HEK293 (cell line): Measurements from ENCODE around the gene CEP104.

Experiments used
- CTCF ChIA-PET: fragments of 350-600 bp; formaldehyde crosslinking; extraction: SDS; loops from one replicate; lab custom pipeline; 2021; ENCODE audit warnings: antibody characterized with exemption; lab: Yijun Ruan, JAX
- POLR2A ChIA-PET: fragments of 300-600 bp; formaldehyde crosslinking; extraction: SDS; loops from one replicate; lab custom pipeline; 2020; ENCODE audit warnings: antibody characterized with exemption, inconsistent platforms; lab: Yijun Ruan, JAX
- H3K27ac ChIP-seq: fragments of 200-500 bp; sonication (Bioruptor generic); 2 replicates; pipeline ENCODE4 v1.5.1; 2014; ENCODE audit warnings: low read depth, low read length, control low read depth, inconsistent platforms; ENCODE audit errors: extremely low read depth
- H3K36me3 ChIP-seq, 2 experiments: fragments of 200-500 bp in 1 of 2; sonication (Bioruptor generic) in 1 of 2; 1 replicate in 1 of 2; 2 replicates in 1 of 2; pipeline ENCODE4 v1.5.1; 2014 to 2017; ENCODE audit warnings: inconsistent platforms in 2 of 2, low read length in 2 of 2; ENCODE audit not compliant: control insufficient read depth in 2 of 2, insufficient read depth in 1 of 2
- H3K4me1 ChIP-seq: fragments of 200-500 bp; sonication (Bioruptor generic); 2 replicates; pipeline ENCODE4 v1.5.1; 2014; ENCODE audit warnings: mild to moderate bottlenecking, low read length, inconsistent platforms; ENCODE audit not compliant: control insufficient read depth, insufficient read depth
- H3K4me3 ChIP-seq: 2 replicates; pipeline ENCODE4 v1.5.1; 2011; ENCODE audit warnings: low read depth, mild to moderate bottlenecking, control low read depth, low read length, moderate library complexity
- H3K9me3 ChIP-seq: fragments of 200-500 bp; sonication (Bioruptor generic); 2 replicates; pipeline ENCODE4 v1.5.1; 2014; ENCODE audit warnings: low read depth, low read length, inconsistent platforms; ENCODE audit not compliant: control insufficient read depth, insufficient read depth
- GLI4 ChIP-seq: fragments of 450-650 bp; formaldehyde crosslinking; IDR thresholded peaks from 2 replicates; pipeline ENCODE4 v1.5.1; 2016; ENCODE audit warnings: missing biosample characterization, missing genetic modification characterization
- KLF10 ChIP-seq: fragments of 450-650 bp; IDR thresholded peaks from 2 replicates; pipeline ENCODE4 v1.5.1; 2018; ENCODE audit warnings: missing biosample characterization, mild to moderate bottlenecking, missing genetic modification characterization
- KLF16 ChIP-seq: fragments of 450-650 bp; formaldehyde crosslinking; IDR thresholded peaks from 2 replicates; pipeline ENCODE4 v1.5.1; 2017; ENCODE audit warnings: missing biosample characterization, missing genetic modification characterization
- KLF8 ChIP-seq: fragments of 450-650 bp; formaldehyde crosslinking; IDR thresholded peaks from 2 replicates; pipeline ENCODE4 v1.5.1; 2016; ENCODE audit warnings: missing biosample characterization, missing genetic modification characterization
- KLF9 ChIP-seq: fragments of 450-650 bp; formaldehyde crosslinking; IDR thresholded peaks from 2 replicates; pipeline ENCODE4 v1.5.1; 2016; ENCODE audit warnings: missing biosample characterization, missing genetic modification characterization, low read depth
- SALL2 ChIP-seq: fragments of 450-650 bp; formaldehyde crosslinking; IDR thresholded peaks from 2 replicates; pipeline ENCODE4 v1.5.0; 2017; ENCODE audit warnings: missing biosample characterization, mild to moderate bottlenecking, missing genetic modification characterization, borderline replicate concordance
- YY1 ChIP-seq: fragments of 450-650 bp; formaldehyde crosslinking; IDR thresholded peaks from 2 replicates; pipeline ENCODE4 v1.5.1; 2018; ENCODE audit warnings: missing biosample characterization, missing genetic modification characterization
- ZBTB1 ChIP-seq: fragments of 450-650 bp; formaldehyde crosslinking; IDR thresholded peaks from 2 replicates; pipeline ENCODE4 v1.5.1; 2016; ENCODE audit warnings: missing biosample characterization, missing genetic modification characterization
- ZBTB10 ChIP-seq: fragments of 450-650 bp; formaldehyde crosslinking; IDR thresholded peaks from 2 replicates; pipeline ENCODE4 v1.5.1; 2016; ENCODE audit warnings: missing biosample characterization, missing genetic modification characterization
- ZBTB21 ChIP-seq: fragments of 450-650 bp; formaldehyde crosslinking; IDR thresholded peaks from 2 replicates; pipeline ENCODE4 v1.5.1; 2017; ENCODE audit warnings: missing biosample characterization, missing genetic modification characterization
- ZNF112 ChIP-seq: fragments of 450-650 bp; formaldehyde crosslinking; IDR thresholded peaks from 2 replicates; pipeline ENCODE4 v1.5.0; 2017; ENCODE audit warnings: missing biosample characterization, missing genetic modification characterization
- ZNF184 ChIP-seq: fragments of 450-650 bp; IDR thresholded peaks from 2 replicates; pipeline ENCODE4 v1.5.1; 2018; ENCODE audit warnings: missing biosample characterization, mild to moderate bottlenecking, missing genetic modification characterization
- ZNF23 ChIP-seq: fragments of 450-650 bp; formaldehyde crosslinking; IDR thresholded peaks from 2 replicates; pipeline ENCODE4 v1.5.1; 2016; ENCODE audit warnings: missing biosample characterization, missing genetic modification characterization, borderline replicate concordance
- ZNF239 ChIP-seq: fragments of 450-650 bp; formaldehyde crosslinking; IDR thresholded peaks from 2 replicates; pipeline ENCODE4 v1.5.1; 2016; ENCODE audit warnings: missing biosample characterization, missing genetic modification characterization
- ZNF266 ChIP-seq: fragments of 450-650 bp; formaldehyde crosslinking; IDR thresholded peaks from 2 replicates; pipeline ENCODE4 v1.5.1; 2016; ENCODE audit warnings: missing biosample characterization, missing genetic modification characterization, low read depth
- ZNF311 ChIP-seq: fragments of 450-650 bp; formaldehyde crosslinking; IDR thresholded peaks from 2 replicates; pipeline ENCODE4 v1.5.1; 2017; ENCODE audit warnings: missing biosample characterization, missing genetic modification characterization, borderline replicate concordance
- ZNF362 ChIP-seq: fragments of 450-650 bp; formaldehyde crosslinking; IDR thresholded peaks from 2 replicates; pipeline ENCODE4 v1.5.1; 2016; ENCODE audit warnings: missing biosample characterization, missing genetic modification characterization
- ZNF366 ChIP-seq: fragments of 450-650 bp; formaldehyde crosslinking; conservative IDR thresholded peaks from 2 replicates; pipeline ENCODE4 v1.5.1; 2016; ENCODE audit warnings: missing biosample characterization, missing genetic modification characterization
- ZNF423 ChIP-seq: fragments of 450-650 bp; formaldehyde crosslinking; IDR thresholded peaks from 2 replicates; pipeline ENCODE4 v1.5.1; 2016; ENCODE audit warnings: missing biosample characterization, missing genetic modification characterization
- ZNF529 ChIP-seq: fragments of 450-650 bp; formaldehyde crosslinking; IDR thresholded peaks from 2 replicates; pipeline ENCODE4 v1.5.1; 2017; ENCODE audit warnings: missing genetic modification characterization, missing biosample characterization; ENCODE audit not compliant: insufficient replicate concordance
- ZNF558 ChIP-seq: fragments of 450-650 bp; formaldehyde crosslinking; IDR thresholded peaks from 2 replicates; pipeline ENCODE4 v1.5.1; 2016; ENCODE audit warnings: missing biosample characterization, missing genetic modification characterization
- ZNF596 ChIP-seq: fragments of 450-650 bp; IDR thresholded peaks from 2 replicates; pipeline ENCODE4 v1.5.0; 2018; ENCODE audit warnings: missing biosample characterization, mild to moderate bottlenecking, missing genetic modification characterization, moderate library complexity
- ZNF610 ChIP-seq: fragments of 450-650 bp; formaldehyde crosslinking; IDR thresholded peaks from 2 replicates; pipeline ENCODE4 v1.5.1; 2016; ENCODE audit warnings: missing biosample characterization, missing genetic modification characterization, borderline replicate concordance
- ZNF670 ChIP-seq: fragments of 450-650 bp; formaldehyde crosslinking; IDR thresholded peaks from 2 replicates; pipeline ENCODE4 v1.5.1; 2016; ENCODE audit warnings: missing biosample characterization, missing genetic modification characterization, low read depth
- ZSCAN30 ChIP-seq: fragments of 450-650 bp; IDR thresholded peaks from 2 replicates; pipeline ENCODE4 v1.5.1; 2018; ENCODE audit warnings: missing biosample characterization, mild to moderate bottlenecking, missing genetic modification characterization, moderate library complexity

The CEP104 gene

DNA sequence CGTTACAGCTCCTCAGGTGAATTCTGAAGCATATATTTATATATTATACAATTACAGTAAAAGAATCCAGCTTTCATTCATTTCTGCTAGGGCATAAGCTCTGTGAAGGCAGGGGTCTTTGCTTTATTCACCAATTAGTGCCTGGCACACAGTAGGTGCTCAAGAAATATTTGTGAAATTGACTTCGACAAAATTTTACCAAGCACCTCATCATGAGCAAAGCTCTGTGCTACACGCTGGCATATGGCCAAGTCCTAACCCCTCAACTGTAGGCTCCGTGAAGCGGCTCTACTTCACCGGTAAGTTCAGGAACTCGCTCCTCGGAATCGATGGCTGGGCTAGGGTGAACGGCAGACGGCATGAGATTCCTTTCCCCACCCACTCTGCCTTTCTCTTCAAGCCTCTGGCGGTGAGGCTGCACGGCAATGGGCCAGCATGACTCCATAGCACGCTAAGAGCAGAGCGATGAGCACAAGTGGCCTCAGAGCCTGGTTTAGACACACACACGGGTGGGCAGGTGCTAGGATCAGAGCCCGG is 34.4 kb upstream of the CEP104 start:
- H3K9me3 ChIP-seq: no peaks in the 10 kb centered on the region
- TF ChIP-seq YY1: no peak
- TF ChIP-seq, all 188 proteins: peak for 0
- CTCF ChIA-PET: interaction anchor here (0.6 kb wide), 1 partner anchor 16 kb away, joined by 3 read pairs; no protein-coding TSS in a partner anchor
- H3K4me1 ChIP-seq: no peaks in the 10 kb centered on the region
- no peak overlapping the region for H3K4me3 ChIP-seq
- peaks cover 19 to 75% of the 10 kb centered on the region in 2 experiments for H3K36me3 ChIP-seq
- H3K27ac ChIP-seq: no peak overlapping the region
- POLR2A ChIA-PET: no interaction called here

DNA sequence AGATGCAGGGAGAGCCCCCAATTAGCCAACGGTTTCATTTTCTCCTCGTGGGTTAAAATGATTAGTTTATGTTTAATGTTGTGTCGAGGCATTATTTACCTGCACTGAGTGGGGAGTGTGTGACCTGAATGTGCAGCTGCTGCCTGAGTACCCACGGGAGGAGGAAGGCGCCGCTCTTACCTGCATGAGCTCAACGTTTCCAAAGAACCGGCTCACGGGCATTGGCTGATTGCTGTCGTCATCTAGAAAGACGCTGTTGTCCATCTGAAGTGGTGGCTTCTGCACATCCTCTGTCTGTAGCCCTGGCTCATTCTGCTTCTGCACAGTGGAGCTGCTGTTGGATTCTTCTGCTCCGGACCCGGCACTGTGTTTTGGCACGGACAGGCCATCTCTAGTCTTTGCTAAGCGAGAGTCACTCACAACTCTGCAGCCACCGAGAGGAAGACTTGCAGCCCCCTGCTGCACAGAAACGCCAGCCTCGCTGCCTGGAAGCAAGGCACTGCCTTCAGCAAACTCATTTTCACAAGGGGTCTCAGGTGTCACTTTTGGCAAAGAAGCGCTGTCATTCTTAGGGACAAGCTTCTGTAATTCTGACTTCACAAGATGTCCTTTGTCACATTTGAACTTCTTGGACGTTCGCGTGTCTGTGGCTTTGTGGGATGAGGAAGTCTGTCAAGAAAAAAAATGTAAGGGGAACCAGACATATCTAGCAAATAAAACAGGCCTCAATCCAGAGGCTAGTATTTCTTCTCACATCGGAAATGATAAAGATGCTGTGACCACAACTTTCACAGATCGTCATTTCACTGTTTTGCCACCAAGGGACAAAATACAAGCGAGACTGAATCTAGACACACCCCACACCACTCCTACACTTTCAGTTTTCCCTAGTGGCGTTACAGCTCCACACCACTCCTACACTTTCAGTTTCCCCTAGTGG is 33.6 kb upstream of the CEP104 start:
- CTCF ChIA-PET: no interaction called here
- H3K36me3 ChIP-seq: peaks cover 19 to 75% of the 10 kb centered on the region in 2 experiments
- H3K27ac ChIP-seq: no peak overlapping the region
- POLR2A ChIA-PET: no interaction called here
- H3K4me3 ChIP-seq: no peak overlapping the region
- TF ChIP-seq ZNF112 (tag by site-specific recombination) (no peak), ZNF558 (tag by site-specific recombination) (no peak)
- H3K9me3 ChIP-seq: no peaks in the 10 kb centered on the region
- H3K4me1 ChIP-seq: no peaks in the 10 kb centered on the region

DNA sequence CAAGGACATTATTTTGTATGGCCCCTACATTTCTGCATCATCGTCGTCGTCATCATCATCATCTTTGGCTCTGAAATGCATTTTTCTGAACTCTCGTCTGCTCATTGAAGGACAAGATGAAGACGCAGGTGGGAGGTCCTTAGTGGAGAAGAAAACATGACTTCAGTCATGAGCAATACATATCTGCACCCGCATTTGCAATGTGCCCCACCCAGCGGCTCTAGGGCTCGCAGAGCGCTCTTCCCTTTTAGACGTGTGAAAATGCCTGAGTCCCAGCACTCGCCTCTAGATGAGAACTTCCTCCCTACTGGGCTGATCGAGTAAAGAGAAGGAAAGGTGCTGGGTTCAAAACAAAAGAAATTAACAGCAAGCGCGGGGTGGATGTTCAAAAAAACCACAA is 32.9 kb upstream of the CEP104 start:
- ChIA-PET CTCF (no interaction called here), POLR2A (no interaction called here)
- Histone ChIP-seq H3K4me3 (no peak overlapping the region), H3K4me1 (no peaks in the 10 kb centered on the region), H3K9me3 (no peaks in the 10 kb centered on the region), H3K36me3 (peaks cover 19 to 73% of the 10 kb centered on the region in 2 experiments), H3K27ac (no peak overlapping the region)
- TF ChIP-seq ZNF610 (tag by site-specific recombination): no peak
- TF ChIP-seq ZNF184: no peak
- no peak for TF ChIP-seq ZNF311 (tag by site-specific recombination)
- TF ChIP-seq ZBTB10: no peak
- no peak for TF ChIP-seq ZSCAN30 (tag by site-specific recombination)

- Histone ChIP-seq H3K27ac (no peak overlapping the region), H3K4me1 (no peaks in the 10 kb centered on the region), H3K9me3 (no peaks in the 10 kb centered on the region), H3K36me3 (peaks cover 19 to 84% of the 10 kb centered on the region in 2 experiments), H3K4me3 (no peak overlapping the region)
- TF ChIP-seq KLF10 (tag by site-specific recombination) (no peak), ZNF266 (tag by site-specific recombination) (no peak), ZBTB1 (tag by site-specific recombination) (no peak), ZNF529 (tag by site-specific recombination) (no peak), ZNF366 (no peak), ZNF596 (tag by site-specific recombination) (no peak), ZBTB21 (no peak), ZNF362 (no peak), GLI4 (tag by site-specific recombination) (no peak), ZNF23 (tag by site-specific recombination) (no peak), ZNF423 (tag by site-specific recombination) (no peak), KLF8 (no peak), KLF16 (tag by site-specific recombination) (no peak), ZNF239 (tag by site-specific recombination) (no peak), SALL2 (no peak), ZNF670 (tag by site-specific recombination) (no peak), KLF9 (tag by site-specific recombination) (no peak)
- ChIA-PET POLR2A (interaction anchor here (0.7 kb wide), 1 partner anchor 50 kb away, joined by 6 read pairs; no protein-coding TSS in a partner anchor), CTCF (interaction anchor here (0.7 kb wide), 1 partner anchor 625 kb away, joined by 6 read pairs; no protein-coding TSS in a partner anchor)
Measured at GRCh38 chr1:3888301-3888700, 31.3 kb upstream of the CEP104 start.
